Loucy (cell line): ENCODE results near the gene RRAS.

Experiments
- H2AFZ ChIP-seq: fragments of 200-600 bp; sonication (generic); 2 replicates; pipeline ENCODE4 v1.6.0; 2016; ENCODE audit warnings: antibody characterized with exemption, mild to moderate bottlenecking, low read length, moderate library complexity
- H3F3A ChIP-seq: fragments of 200-600 bp; 2 replicates; pipeline ENCODE4 v1.6.0; 2016; ENCODE audit warnings: antibody characterized with exemption, low read depth, mild to moderate bottlenecking
- H3K27me3 ChIP-seq: fragments of 200-600 bp; sonication (generic); 2 replicates; pipeline ENCODE4 v1.6.1; 2014; ENCODE audit warnings: low read length, mild to moderate bottlenecking; ENCODE audit not compliant: insufficient read depth, poor library complexity, severe bottlenecking
- H3K36me3 ChIP-seq: fragments of 200-600 bp; sonication (generic); 2 replicates; pipeline ENCODE4 v1.6.1; 2016; ENCODE audit warnings: low read length; ENCODE audit not compliant: insufficient read depth
- H3K4me1 ChIP-seq: fragments of 200-600 bp; sonication (generic); 2 replicates; pipeline ENCODE4 v1.5.1; 2014; ENCODE audit warnings: low read length, mild to moderate bottlenecking; ENCODE audit not compliant: insufficient read depth, poor library complexity, severe bottlenecking
- H3K4me2 ChIP-seq: fragments of 200-600 bp; sonication (generic); 2 replicates; pipeline ENCODE4 v1.6.0; 2014; ENCODE audit warnings: antibody characterized with exemption, low read length, low read depth, mild to moderate bottlenecking; ENCODE audit not compliant: poor library complexity, severe bottlenecking
- H3K4me3 ChIP-seq: fragments of 200-600 bp; sonication (generic); 2 replicates; pipeline ENCODE4 v1.5.1; 2014; ENCODE audit warnings: low read length, mild to moderate bottlenecking, mixed read lengths; ENCODE audit not compliant: poor library complexity, severe bottlenecking
- H3K79me2 ChIP-seq: fragments of 200-600 bp; sonication (generic); 2 replicates; pipeline ENCODE4 v1.6.1; 2014; ENCODE audit warnings: low read length; ENCODE audit not compliant: insufficient read depth
- H3K9ac ChIP-seq: fragments of 200-600 bp; sonication (generic); 2 replicates; pipeline ENCODE4 v1.6.0; 2014; ENCODE audit warnings: mild to moderate bottlenecking, low read depth, low read length, moderate library complexity; ENCODE audit not compliant: poor library complexity, severe bottlenecking
- H3K9me2 ChIP-seq: fragments of 200-600 bp; sonication (generic); replicated peaks from 2 replicates; pipeline ENCODE4 v1.6.1; 2016; ENCODE audit warnings: low read depth, low read length, mixed read lengths
- H3K9me3 ChIP-seq: fragments of 200-600 bp; sonication (generic); 2 replicates; pipeline ENCODE4 v1.6.1; 2014; ENCODE audit warnings: mild to moderate bottlenecking, antibody characterized with exemption, low read length, low read depth; ENCODE audit not compliant: insufficient read depth
- H4K20me1 ChIP-seq: fragments of 200-600 bp; sonication (generic); 2 replicates; pipeline ENCODE4 v1.6.0; 2014; ENCODE audit warnings: antibody characterized with exemption, low read length, mild to moderate bottlenecking; ENCODE audit not compliant: insufficient read depth, poor library complexity, severe bottlenecking
- EZH2phosphoT487 ChIP-seq: fragments of 200-600 bp; IDR thresholded peaks from 2 replicates; pipeline ENCODE4 v1.6.1; 2018; ENCODE audit warnings: antibody characterized with exemption, mild to moderate bottlenecking, moderate library complexity, borderline replicate concordance
- TF ChIP-seq, protein P1 (sequence below): fragments of 200-600 bp; sonication (generic); conservative IDR thresholded peaks from 2 replicates; pipeline ENCODE4 v1.5.1; 2014; ENCODE audit warnings: mild to moderate bottlenecking, antibody characterized with exemption, low read length

The RRAS gene

DNA sequence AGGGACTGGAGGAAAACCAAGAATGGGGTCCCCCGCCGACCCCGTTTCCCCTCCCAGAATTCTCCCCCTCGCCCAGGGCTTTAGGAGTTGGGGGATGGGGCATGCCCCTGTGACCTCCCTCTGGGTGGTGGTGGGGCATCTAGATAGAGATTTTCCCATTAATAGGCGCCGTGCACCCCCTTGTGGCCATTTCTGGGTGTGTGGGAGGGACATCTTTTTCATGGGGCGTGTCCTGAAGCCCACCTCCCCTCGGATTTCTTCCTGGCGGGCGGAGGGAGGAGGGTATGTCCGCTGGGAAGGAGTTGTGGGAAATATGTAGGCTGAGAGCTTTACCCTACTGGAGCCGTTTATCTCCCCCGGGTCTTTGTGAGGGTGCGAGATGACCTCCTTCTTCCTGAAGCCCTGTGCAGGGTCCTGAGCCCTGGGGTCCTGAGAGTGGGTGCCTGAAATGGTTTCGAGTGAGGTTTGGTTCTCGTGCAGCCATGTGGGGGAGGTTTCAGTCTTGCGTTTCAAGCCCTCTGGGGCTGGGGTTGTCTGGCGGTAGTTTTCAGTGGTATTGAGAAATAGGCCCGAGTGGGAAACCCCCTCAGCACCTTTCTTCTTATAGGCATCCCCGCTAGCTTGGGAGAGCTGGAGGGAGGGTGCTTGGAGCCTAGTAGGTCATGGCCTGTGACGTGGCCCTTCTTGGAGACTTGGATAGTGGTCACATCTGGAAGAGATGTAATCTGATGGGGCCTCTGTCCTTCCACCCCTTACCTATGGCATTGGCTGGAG, 38.1 kb upstream of the RRAS start:
- H3K4me1 ChIP-seq: peaks cover 28% of the 10 kb centered on the region
- H3K9me2 ChIP-seq: no peaks in the 10 kb centered on the region
- peaks cover 46% of the 10 kb centered on the region for H4K20me1 ChIP-seq

DNA sequence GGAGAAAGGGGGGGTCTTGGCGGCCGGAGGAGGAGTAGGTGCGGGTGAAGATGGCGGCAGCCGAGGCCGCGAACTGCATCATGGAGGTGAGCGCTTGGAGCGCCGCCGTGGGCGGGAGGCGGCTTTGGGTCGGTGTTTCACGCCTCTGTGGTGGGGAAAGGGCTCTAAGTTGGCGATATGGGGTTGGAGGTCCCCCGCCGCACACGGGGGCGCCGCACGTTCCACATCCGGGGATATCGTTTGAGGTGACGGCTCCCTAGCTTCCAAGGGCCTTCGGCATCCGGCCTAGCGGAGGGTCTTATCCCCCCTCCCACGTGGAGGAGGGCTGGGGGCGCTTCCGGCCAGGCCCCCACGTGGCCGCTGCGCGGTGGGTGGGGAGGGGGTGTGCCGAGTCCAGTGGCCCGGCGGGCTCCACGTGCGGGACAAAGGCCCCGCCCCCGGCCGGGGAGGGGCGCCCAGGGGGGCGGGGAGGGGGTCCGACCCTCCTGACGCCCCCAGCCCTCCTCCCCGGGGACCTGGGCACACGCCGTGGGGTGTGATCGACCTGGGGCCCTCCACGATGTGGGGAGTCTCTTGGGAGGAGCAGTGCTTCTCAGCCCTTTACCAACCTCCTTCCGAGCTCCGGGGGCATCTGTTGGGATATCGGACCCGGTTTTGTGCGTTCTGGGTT, 37.4 kb upstream of the RRAS start, which contains the start of gene PRMT1:
Gene PRMT1, plus strand, starts transcription at position 41 of the 670 bp plus-strand sequence. Its CDS starts 10 bp downstream, at position 51.
- Histone ChIP-seq H3K79me2 (peaks cover 49% of the 10 kb centered on the region), H3K9me3 (no peaks in the 10 kb centered on the region), H3K9ac (peak within 1 kb of the TSS; percentile 94), H3F3A (peaks cover 3% of the 10 kb centered on the region; the same call in 1 of the 2 replicates), H3K4me2 (peak within 1 kb of the TSS; percentile 82), H3K4me3 (peak within 1 kb of the TSS; percentile 99), H3K9me2 (no peaks in the 10 kb centered on the region), H4K20me1 (peaks cover 44% of the 10 kb centered on the region), H2AFZ (peak within 1 kb of the TSS; percentile 96), H3K27me3 (peaks cover 4% of the 10 kb centered on the region), H3K36me3 (peaks cover 13% of the 10 kb centered on the region; the same call in 1 of the 2 replicates), H3K4me1 (peaks cover 28% of the 10 kb centered on the region)
- TF ChIP-seq, protein P1, sequence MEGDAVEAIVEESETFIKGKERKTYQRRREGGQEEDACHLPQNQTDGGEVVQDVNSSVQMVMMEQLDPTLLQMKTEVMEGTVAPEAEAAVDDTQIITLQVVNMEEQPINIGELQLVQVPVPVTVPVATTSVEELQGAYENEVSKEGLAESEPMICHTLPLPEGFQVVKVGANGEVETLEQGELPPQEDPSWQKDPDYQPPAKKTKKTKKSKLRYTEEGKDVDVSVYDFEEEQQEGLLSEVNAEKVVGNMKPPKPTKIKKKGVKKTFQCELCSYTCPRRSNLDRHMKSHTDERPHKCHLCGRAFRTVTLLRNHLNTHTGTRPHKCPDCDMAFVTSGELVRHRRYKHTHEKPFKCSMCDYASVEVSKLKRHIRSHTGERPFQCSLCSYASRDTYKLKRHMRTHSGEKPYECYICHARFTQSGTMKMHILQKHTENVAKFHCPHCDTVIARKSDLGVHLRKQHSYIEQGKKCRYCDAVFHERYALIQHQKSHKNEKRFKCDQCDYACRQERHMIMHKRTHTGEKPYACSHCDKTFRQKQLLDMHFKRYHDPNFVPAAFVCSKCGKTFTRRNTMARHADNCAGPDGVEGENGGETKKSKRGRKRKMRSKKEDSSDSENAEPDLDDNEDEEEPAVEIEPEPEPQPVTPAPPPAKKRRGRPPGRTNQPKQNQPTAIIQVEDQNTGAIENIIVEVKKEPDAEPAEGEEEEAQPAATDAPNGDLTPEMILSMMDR: no peak
- TF ChIP-seq EZH2phosphoT487: no peak

More for the DNA sequence above, 38.1 kb upstream of the RRAS start:
- H3K4me3 ChIP-seq: peak overlapping the region; percentile 99
- peaks cover 3% of the 10 kb centered on the region; the same call in 1 of the 2 replicates for H3F3A ChIP-seq
- H3K4me2 ChIP-seq: peak overlapping the region; percentile 82
- peaks cover 50% of the 10 kb centered on the region for H3K79me2 ChIP-seq
- H3K27me3 ChIP-seq: peaks cover 4% of the 10 kb centered on the region
- TF ChIP-seq EZH2phosphoT487: no peak
- TF ChIP-seq, protein P1: peak; percentile 79
- H3K36me3 ChIP-seq: peaks cover 20% of the 10 kb centered on the region; the same call in 1 of the 2 replicates
- no peaks in the 10 kb centered on the region for H3K9me3 ChIP-seq
- no peak overlapping the region for H2AFZ ChIP-seq
- H3K9ac ChIP-seq: peak overlapping the region; percentile 94

DNA sequence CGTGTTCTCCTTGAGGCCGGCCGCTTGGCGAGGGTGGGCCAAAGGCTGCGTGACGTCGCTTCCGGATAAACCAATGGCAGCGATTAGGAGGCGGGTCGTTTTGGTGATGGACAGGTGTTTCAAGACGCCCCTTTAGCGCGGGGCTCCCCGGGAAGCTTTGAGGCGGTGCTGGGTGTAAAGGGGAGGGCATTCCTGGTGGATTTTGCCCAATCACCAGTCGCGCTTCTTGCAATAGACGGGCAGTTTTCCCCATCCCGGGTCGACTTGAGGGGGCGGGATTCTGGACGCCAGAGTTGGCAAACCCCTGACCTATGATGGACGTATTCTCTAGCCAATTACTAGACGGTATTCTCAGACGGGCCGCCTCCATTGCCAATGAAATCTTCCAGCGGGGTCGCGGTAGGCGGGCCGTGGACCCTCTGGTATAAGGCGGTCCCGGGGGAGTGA, 36.9 kb upstream of the RRAS start:
- H3K4me2 ChIP-seq: peak overlapping the region; percentile 62
- TF ChIP-seq, protein P1: no peak
- TF ChIP-seq EZH2phosphoT487: no peak
- H3K79me2 ChIP-seq: peaks cover 43% of the 10 kb centered on the region
- no peaks in the 10 kb centered on the region for H3K9me2 ChIP-seq
- no peaks in the 10 kb centered on the region for H3K9me3 ChIP-seq
- peak overlapping the region; percentile 94 for H3K9ac ChIP-seq
- H4K20me1 ChIP-seq: peaks cover 39% of the 10 kb centered on the region
- H3K27me3 ChIP-seq: peaks cover 4% of the 10 kb centered on the region
- peaks cover 7% of the 10 kb centered on the region; the same call in 1 of the 2 replicates for H3K36me3 ChIP-seq
- H3K4me3 ChIP-seq: peak overlapping the region; percentile 99
- H3F3A ChIP-seq: peaks cover 3% of the 10 kb centered on the region; the same call in 1 of the 2 replicates
- peaks cover 28% of the 10 kb centered on the region for H3K4me1 ChIP-seq
- H2AFZ ChIP-seq: peak overlapping the region; percentile 62; the same call in 1 of the 2 replicates
